ENCODE measurements around the gene ZNF445. TPM values are rescaled to one million over a fixed set of nuclear protein-coding genes. Genes with fewer than 3 reads are reported as not detected.
"Not testable (repeated sequence)": the region's sequence is repeated elsewhere in the genome, so short reads cannot be mapped to it uniquely, and the experiment has no call there.

ZNF445 gene
- total RNA-seq, 1 donor from 2014 or later: 14.9 TPM

- no peak for DNase-seq
These were observed 78.6 kb downstream of the ZNF445 start for GRCh38 chr3:44398853-44399252.

GRCh38 chr3:44398271-44398670 is 79.2 kb downstream of the ZNF445 start:
- DNase-seq: not testable (repeated sequence)

- no peak for DNase-seq
These were observed 81.0 kb downstream of the ZNF445 start for GRCh38 chr3:44396200-44397171.

- DNase-seq: no peak
These were observed 81.8 kb downstream of the ZNF445 start for GRCh38 chr3:44395714-44396113.

- no peak for DNase-seq
These were observed 85.0 kb downstream of the ZNF445 start for GRCh38 chr3:44392489-44392888.

- no peak for DNase-seq
These were observed 90.1 kb downstream of the ZNF445 start for GRCh38 chr3:44387404-44387803.

Other genes with a start within 250 kb of the ZNF445 start
- gene TOPAZ1, start 235.8 kb downstream of the ZNF445 start, total RNA-seq: not detected
- 18.4 TPM for gene TCAIM, start 138.9 kb downstream of the ZNF445 start, total RNA-seq
- gene ZKSCAN7, start 77.5 kb upstream of the ZNF445 start, total RNA-seq: 8.1 TPM
- 4.1 TPM for gene ZNF660, start 107.3 kb upstream of the ZNF445 start, total RNA-seq
- 22.1 TPM for gene ZNF197, start 147.4 kb upstream of the ZNF445 start, total RNA-seq
- gene ZNF35, start 171.1 kb upstream of the ZNF445 start, total RNA-seq: 10.8 TPM
- 6.8 TPM for gene ZNF502, start 235.0 kb upstream of the ZNF445 start, total RNA-seq

All from skin of body (tissue), 2 donors.